GM18499 (cell line): ENCODE results near the gene KAZN.

Experiments used
- ATAC-seq: cut with Tn5 transposase; IDR thresholded peaks from one replicate; pipeline ENCODE4 v1.9.1; 2021; ENCODE audit warnings: moderate number of reproducible peaks; ENCODE audit not compliant: insufficient read depth, unreplicated experiment

KAZN gene

GRCh38 chr1:14980621-14981218 lies 382.2 kb downstream of the KAZN start:
- ATAC-seq, result no peak

GRCh38 chr1:14982029-14982428 lies 383.5 kb downstream of the KAZN start:
- ATAC-seq, result no peak

GRCh38 chr1:14983277-14983676 lies 384.8 kb downstream of the KAZN start:
- no peak for ATAC-seq

- no peak for ATAC-seq
Measured at GRCh38 chr1:14986168-14986567, 387.7 kb downstream of the KAZN start.

- ATAC-seq, result no peak
Measured at GRCh38 chr1:14987829-14988603, 389.5 kb downstream of the KAZN start.

GRCh38 chr1:14988636-14989035 lies 390.2 kb downstream of the KAZN start:
- no peak for ATAC-seq

- ATAC-seq, result no peak
Measured at GRCh38 chr1:14989931-14990728, 391.6 kb downstream of the KAZN start.

GRCh38 chr1:14993414-14993813 lies 394.9 kb downstream of the KAZN start:
- no peak for ATAC-seq

GRCh38 chr1:14994148-14994547 lies 395.7 kb downstream of the KAZN start:
- no peak for ATAC-seq

- no peak for ATAC-seq
Measured at GRCh38 chr1:14994841-14995437, 396.5 kb downstream of the KAZN start.

- ATAC-seq, result no peak
Measured at GRCh38 chr1:14996133-14997050, 397.9 kb downstream of the KAZN start.

- no peak for ATAC-seq
Measured at GRCh38 chr1:14997646-14998276, 399.3 kb downstream of the KAZN start.

GRCh38 chr1:14999441-14999840 lies 401.0 kb downstream of the KAZN start:
- no peak for ATAC-seq

GRCh38 chr1:15000030-15000429 lies 401.5 kb downstream of the KAZN start:
- ATAC-seq, result no peak

GRCh38 chr1:15000671-15001070 lies 402.2 kb downstream of the KAZN start:
- ATAC-seq, result no peak

GRCh38 chr1:15001317-15001915 lies 402.9 kb downstream of the KAZN start:
- no peak for ATAC-seq

GRCh38 chr1:15002325-15002724 lies 403.8 kb downstream of the KAZN start:
- no peak for ATAC-seq

- no peak for ATAC-seq
Measured at GRCh38 chr1:15004396-15004795, 405.9 kb downstream of the KAZN start.

GRCh38 chr1:15005116-15005515 lies 406.6 kb downstream of the KAZN start:
- no peak for ATAC-seq
